Measurements from ENCODE around the gene PHACTR1.
"Not testable (repeated sequence)": the region's sequence is repeated elsewhere in the genome, so short reads cannot be mapped to it uniquely, and the experiment has no call there.

The PHACTR1 gene

DNA sequence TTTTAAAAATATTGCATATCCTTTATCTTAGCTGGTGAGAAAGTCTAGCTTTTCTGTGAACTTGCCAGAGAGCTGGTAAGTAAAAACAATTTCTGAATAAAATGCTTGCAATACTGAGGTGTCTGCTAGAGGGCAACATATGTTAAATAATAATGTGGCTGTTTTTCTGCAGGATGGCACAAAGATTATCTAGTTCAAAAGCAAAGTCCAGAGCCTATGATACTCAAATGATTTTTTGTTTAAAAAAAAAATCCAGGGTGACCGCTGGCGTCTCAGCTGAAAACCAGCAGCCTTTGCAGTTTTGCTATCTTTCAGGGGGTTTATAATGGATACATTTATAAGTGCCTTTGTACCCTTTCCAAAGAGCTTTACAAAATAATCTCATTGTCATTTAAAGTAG is 194.9 kb downstream of the PHACTR1 start:
- no peak for DNase-seq

DNA sequence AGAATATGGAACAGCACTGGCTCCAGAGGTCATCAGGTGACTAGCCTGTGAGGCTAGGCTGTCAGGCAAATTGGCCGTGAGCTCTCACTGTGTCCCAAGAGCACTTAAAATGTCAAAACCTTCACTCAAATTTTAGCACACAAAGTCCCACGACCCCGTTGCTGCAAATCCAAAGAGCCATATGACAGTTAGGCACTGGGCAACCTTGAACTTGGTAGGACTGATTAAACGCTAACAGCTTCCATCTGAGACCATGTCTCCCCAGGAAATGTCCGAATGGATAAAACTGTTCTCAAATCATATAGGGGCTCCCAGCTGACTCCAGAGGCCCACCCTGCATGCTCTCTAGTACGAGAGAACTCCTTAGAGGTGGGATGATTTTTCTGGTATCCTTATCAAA is 196.6 kb downstream of the PHACTR1 start:
- no peak for DNase-seq

DNA sequence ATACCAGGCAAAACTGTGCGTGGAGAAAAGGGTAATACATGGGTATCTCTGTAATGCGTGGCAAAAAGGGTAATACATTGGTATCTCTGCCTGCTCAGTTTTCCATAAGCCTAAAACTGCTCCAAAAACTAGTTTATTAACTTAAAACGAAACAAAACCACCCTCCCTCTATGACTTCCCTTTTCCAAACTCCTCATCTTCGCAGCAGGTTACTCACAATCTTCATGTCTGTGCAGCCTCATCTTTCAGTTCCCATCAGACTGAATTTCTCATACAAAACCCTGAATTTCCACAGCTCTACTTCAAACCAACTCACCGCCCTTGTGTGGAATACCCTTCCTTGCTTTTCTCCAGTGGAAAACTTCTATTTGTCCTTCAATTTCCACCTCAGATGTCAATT is 199.4 kb downstream of the PHACTR1 start:
- DNase-seq = no peak

DNA sequence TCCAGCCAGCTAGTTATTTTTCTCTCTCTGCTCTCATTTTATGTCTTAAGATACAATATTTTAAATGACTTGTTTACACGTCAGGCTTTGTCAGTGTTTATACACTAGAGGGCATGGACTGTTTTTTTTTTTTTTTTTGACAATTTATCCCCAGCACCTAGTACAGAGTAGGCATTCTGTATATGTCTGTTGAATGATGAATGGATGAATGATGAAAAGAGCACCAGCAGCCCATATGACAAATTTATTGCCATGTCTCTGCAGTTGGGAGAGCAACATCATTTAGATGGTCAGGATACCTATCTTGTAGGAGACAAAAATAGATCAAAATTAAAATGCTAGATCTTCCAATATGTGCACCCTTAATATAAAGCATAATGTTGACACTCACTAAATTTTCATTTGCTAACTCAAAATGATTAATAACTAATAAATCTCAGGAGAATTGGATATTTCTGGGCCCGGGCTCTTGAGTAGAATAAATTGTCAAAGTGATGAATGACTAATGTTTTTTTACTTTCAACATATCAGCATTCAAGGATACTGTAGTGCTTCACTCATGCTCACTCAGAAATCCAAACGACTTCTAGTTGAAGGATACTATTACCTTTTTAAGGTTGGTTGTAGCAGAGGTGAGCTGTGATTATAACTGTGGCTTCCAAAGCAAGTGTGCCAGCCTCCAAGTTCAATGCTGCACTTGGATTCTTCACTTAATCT is 200.0 kb downstream of the PHACTR1 start:
- no peak for DNase-seq

DNA sequence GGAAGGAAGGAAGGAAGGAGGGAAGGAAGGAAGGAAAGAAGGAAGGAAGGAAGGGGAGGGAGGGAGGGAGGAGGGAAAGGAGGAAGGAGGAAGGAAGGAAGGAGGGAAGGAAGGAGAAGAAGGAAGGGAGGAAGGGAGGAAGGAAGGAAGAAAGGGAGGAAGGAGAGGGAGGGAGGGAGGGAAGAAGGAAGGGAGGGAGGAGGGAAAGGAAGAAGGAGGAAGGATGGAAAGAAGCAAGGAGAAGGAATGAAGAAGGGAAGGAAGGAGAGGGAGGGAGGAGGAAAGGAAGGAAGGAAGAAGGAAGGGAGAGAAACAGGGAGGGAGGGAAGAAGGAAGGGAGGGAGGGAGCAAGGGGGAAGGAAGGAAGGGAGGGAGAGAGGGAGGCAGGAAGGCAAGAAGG is 204.9 kb downstream of the PHACTR1 start:
- no peak for DNase-seq

DNA sequence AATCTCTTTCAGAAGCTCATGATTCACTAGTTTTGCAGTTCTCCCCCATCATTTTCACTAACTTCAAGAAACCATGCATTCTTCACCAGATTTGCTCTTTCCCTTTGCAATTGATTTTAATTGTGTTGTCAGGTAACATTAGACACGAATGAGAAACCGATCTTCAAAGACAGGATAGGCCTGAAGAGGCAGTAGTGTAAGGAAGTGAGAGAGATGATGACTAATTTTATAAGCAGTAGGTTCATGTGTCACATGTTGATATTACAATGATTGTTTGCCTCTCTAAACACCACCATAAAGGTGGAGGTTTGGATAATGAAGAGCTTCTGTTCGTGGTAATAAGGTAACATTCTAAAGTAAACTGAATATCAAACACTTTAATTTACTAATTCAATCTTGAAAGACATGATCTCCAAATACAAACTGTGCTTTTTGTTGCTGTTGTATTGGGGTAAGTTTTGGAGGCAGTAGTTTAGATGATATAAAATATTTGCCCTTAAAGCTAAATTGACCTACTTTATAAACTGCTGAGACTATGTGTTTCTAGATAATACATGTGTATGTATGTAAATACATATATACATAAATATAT is 207.2 kb downstream of the PHACTR1 start:
- no peak for DNase-seq

DNA sequence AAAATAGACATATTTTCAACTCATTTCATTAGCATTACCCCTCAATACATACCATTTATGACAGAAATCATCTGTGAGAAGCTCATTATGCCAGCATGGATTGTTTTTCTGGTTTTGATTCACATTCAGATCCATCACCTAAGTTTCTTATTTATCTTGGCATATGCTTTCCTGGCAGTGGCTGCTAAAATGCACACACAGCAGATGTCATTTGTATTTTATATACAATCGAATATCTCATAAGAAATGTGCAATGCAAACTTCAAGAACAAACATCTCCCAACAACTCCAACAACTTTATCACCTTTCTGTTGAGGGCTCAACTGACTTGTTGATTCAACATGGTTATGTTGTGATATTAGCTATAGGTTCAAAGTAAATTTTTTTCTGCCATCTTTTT is 208.3 kb downstream of the PHACTR1 start:
- no peak for DNase-seq

DNA sequence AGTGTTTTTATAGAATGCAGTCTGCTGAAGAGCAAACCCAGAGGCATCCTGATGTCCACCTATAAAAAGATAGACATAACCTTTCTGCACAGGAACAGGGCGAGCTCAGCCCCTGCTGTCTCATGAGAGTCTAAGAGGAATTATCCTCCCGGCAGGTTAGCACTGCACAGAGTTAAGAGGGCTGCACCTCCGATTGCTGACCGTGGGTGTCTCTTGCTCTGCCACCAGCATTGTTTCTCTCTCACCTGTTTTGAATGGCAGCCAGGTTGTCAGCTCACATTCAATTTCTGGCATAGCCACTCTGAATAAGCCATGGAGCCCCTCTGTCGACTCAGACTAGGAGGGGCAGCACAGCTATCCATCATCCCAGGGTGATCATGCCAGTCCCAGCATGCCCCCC is 211.2 kb downstream of the PHACTR1 start:
- DNase-seq = no peak

DNA sequence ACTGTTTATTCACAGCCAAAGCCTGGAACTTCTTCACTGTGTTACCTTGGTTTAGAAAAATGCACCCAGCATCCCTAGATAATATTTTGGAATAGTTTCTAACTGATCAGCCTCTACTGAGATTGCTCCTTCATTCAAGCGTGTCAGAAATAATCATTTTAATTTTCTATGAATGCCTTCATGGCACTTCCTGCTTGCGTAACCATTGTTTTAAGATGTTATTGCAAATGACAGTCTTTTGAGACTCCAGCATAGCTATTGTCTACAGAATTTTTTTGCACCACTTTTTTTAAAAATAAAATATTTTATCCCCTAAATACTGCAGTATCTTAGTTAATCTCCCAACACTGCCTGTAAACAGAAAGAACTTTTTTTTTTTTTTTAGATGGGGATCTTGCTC is 213.1 kb downstream of the PHACTR1 start:
- no peak for DNase-seq

DNA sequence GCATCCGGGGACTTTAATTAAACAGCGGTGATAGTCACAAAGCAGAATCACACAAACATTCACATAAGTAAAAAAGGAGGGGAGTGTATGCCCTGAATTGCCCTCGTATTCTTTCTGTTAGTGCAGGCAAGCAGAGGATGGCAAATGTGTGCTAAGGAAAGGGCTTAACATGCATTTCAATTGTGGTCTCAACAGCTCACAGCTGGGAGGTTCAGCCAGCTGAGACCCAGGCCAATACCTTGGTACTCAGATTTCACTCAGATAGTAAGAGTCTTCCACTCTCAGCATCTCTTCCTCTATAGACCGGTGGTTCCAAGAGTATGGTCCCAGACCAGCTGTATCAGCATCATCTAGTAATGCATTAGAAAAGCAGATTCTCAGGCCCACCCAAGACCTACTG is 215.1 kb downstream of the PHACTR1 start:
- DNase-seq = no peak

DNA sequence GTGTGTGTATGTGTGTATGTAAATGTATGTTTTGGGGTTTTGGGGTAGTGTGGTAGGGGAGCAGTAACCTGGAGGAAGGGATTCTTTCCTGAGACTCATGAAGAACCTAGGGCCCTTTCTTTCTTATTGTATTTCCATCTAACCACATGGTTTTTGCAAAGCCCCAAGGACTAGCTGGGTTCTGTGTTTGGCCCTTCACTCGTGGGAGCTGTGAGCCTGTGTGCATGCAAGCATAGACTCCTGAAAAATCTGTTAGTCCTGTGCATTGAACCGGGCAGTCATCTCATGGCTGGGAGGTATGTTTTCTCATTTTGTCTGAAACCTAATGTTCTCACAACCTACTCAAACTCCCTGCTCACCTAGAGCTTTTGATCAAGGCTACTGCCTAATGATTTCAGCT is 219.1 kb downstream of the PHACTR1 start:
- DNase-seq = no peak

DNA sequence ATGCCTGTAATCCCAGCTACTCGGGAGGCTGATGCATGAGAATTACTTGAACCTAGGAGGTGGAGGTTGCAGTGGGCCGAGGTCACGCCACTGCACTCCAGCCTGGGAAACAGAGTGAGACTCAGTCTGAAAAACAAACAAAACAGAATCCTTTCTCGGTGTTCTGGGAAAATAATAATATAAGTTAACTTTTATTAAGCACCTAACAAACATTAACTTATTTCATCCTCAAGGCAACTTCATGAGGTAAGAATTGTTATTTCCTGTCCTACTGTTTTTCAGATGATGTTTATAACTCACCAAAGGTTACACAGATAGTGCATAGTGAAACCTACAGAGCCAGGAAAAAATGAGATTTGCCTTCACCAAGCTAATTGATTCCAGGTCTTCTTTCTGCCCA is 221.4 kb downstream of the PHACTR1 start:
- DNase-seq = no peak

DNA sequence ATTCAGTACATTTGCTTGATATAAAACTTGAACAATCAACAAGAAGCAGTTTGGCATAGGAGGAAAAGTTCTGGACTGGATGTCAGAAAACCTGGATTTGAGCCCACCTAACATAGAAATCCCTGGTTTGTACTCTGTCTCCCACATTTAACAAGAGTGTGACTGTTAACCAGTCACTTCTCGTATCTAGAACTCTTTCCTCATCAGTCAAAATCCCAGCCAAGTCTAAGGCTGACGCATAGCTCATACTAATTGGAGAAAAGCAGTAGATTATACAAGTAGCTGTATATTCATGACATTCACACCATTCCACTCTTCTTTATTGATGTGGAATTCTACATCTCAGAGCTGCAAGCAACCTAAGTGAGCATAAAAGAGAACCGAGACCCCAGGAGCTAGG is 222.7 kb downstream of the PHACTR1 start:
- no peak for DNase-seq

DNA sequence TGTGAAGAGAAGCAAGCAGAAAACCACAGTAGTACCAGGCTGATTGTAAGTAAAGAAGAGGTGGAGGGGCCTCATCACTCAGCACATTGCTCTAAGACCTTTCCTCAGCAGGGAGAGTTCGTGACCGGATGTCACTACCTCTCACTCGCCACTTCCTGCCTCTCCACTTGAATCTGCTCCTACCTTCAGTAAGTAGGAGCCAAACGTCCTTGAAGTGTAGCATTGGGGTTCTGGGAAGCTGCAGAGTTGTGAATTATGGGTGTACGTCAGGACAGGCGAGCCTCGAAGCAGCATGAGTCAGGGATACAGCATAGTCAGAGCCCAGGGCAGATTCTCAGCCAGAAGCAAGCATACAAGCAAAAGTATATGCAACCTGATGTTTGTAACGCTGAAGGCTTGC is 224.9 kb downstream of the PHACTR1 start:
- DNase-seq = no peak

DNA sequence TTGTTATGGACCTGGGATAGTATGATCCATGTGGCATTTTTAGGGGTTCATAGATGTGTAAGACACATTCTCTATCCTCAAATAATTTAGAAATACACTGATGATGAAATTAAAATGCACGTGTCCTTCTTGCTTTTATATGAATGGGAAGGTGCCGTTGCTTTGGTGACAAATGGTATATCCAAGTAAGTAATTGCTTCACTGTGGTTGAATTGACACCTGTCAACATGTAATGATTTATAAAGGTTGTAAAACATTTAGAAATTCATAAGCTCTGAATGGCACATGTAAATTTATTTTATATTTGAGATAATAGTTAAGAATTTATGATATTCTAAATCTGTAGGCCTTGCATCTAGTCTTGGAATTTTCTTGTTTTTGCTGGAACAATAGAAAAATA is 227.0 kb downstream of the PHACTR1 start:
- DNase-seq = no peak

DNA sequence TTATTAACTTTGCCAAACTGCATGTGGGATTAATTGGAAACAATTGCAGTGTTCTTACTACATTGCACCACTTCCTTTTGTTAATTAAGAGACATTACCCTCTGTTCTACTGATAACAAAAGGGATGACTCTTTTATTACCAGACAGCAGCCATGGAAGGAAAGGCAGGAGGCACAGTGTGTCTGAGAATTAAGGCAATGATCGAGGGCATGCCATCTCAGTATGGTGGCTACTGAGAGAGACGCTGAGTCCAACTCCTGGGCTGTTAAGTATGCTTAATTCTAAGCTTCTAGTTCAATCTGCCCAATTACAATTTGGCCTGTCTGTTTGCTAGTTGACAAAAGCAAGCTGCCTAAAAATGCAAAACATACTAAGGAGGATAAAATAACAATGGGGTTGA is 227.4 kb downstream of the PHACTR1 start:
- DNase-seq = no peak

DNA sequence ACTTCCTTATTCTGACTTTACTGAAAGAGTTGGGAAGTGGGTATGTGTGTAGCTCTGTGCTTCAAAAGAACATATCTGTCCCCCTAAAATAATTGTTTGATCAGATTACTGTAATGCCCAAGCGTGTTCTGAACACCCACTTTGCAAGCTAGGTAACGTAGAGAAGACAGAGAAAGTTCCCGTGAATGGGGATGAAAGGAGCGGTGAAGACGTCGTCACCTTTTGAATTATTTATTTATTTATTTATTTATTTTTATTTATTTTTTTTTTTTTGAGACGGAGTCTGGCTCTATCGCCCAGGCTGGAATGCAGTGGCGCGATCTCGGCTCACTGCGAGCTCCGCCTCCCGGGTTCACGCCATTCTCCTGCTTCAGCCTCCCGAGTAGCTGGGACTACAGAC is 228.0 kb downstream of the PHACTR1 start:
- DNase-seq = not testable (repeated sequence)

DNA sequence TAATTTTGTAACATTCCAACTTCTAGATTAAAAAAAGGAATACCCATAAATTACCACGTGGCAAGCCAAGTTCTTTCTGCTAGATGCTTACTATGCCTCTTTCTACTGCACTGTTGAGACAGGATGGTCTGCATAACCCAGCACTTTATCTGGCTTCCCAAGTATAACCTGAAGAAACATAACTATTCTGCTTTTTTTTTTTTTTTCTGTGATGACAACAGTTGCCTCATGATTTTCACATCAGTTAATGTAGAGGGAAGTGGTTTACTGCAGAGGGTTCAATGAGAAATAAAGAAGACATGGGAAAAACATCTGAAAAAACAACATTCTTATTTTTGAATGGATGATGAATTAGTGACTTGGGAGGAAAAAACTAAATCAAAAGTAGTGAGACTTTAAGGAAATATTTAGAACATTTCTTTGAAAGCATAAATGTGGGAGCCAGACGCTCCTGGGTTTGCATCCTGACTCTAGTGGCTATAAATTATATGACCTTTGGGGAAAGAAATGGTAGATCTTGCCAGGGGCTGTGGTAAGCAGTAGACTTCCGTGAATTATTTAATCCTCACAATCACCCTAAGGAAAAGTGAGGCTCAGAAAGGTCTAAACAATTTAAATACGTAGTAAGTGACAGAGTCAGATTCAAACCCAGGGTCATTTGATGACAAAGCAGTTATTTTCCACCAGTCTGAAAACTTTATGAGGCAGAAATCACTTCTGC is 230.7 kb downstream of the PHACTR1 start:
- no peak for DNase-seq

DNA sequence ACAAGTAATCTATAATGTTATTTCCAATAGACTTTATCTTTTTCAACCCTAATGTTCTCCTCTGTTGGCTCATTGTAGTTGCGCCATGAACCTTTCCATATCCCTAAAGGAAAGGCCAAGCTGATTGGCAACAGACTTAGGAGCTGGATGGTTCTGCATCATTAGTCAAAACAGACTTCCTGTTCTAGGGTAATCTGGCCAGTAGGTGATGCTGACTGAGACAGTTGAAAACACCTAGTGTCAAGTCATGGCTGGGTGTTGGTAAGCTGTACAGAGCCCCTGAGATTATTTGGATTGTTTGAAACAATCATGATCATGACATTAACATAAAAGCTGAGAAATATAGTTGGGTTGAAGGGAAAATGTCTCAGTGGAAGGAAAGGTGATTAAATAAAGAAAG is 231.4 kb downstream of the PHACTR1 start:
- DNase-seq = no peak

DNA sequence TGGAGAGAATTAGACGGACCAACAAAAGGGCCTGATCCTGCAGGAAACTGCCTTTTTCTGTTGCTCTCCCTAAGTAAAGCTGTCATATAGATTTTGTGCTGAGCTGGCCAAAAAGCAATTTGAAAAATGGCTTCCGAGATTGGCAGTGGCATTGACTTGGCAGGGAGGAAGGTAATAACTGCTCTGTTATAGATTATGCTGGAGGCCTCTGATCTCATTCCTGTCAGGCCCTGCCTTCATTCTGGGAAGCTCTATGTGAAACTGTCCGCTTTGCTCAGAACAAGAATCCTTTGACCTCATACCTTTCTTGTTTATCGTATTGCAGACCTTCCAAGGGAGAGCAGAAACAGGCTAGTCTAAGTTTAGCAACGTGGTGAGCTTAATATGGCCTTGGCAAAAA is 234.4 kb downstream of the PHACTR1 start:
- no peak for DNase-seq

DNA sequence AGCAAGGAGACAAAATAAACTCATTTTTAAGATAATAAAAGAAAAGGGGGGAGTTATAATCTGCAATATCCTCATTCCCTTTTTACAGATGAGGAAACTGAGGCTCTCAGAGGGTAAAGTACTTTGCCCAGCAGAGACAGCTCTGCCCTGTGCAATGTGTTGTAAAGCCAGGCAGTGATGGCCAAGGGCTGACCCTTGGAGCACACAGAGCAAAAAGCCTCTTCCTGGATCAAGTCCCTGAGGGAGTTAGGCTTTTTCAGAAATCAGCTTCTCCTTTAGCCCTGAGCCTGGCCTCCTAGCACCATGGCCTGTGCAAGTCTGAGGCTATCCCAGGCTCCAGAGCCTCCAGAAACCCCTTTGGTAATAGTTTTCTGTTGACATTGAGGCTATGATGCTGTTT is 234.8 kb downstream of the PHACTR1 start:
- DNase-seq = no peak

DNA sequence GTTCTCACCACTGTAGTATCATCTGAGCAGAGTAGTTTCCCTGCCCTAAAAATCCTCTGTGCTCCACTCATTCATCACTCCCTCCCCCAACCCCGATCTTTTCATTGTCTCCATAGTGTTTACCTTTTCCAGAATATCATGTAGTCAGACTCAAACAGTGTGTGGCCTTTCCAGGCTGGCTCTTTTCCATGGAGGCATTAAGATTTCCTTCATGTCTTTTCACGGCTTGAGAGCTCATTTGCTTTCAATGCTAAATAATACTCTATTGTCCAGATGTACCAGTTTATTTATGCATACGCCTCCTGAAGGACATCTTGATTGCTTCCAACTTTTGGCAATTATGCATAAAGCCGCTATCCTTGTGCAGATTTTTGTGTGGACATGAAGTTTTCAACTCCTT is 235.8 kb downstream of the PHACTR1 start:
- no peak for DNase-seq

DNA sequence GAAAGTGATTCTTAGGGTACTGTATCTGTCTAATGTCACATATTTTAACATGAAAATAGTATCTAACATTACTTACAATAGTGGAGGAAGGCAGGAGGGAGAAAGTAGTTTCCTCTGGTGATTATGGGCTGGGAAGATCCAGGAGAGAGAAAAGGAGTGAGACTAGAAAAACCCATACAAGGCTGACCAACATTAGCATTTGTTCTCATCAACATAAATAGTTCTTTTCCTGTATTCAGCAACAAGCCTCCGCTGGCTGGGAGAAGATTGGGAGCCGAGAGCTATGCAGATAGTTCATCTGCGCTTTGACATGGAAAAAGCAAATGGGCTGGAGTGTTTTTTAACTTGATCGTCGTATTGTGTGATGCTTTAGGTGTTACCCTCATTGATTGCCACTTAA is 239.4 kb downstream of the PHACTR1 start:
- no peak for DNase-seq

DNA sequence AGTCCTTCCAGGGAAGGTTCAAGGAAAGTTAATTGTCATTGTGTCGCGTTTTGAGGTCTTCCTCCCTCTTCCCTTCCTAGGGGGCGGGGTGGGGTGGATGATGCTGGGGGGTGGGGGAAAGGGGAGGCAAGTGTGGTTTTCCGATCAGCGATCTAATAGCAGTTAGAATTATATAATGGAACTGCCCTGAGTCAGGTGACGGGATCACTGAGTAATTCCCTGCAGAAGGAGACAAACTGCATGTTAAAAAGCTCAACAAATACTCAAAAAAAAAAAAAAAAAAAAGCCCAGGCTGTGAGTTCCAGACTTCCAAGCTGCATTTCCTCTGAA is 240.4 kb downstream of the PHACTR1 start:
- no peak for DNase-seq

Data from activated naive CD4-positive, alpha-beta T cell (primary cell).